Measurements from ENCODE around the gene ABCC2.
"Not testable (repeated sequence)": the region's sequence is repeated elsewhere in the genome, so short reads cannot be mapped to it uniquely, and the experiment has no call there.

The ABCC2 gene

GRCh38 chr10:99807786-99808185, 25.3 kb downstream of the ABCC2 start:
- no peak for DNase-seq (ENCODE audit: low read depth in 1 of 2, low spot score in 1 of 2)

GRCh38 chr10:99808270-99808669, 25.8 kb downstream of the ABCC2 start:
- DNase-seq (ENCODE audit: low read depth in 1 of 2, low spot score in 1 of 2) = no peak

DNA sequence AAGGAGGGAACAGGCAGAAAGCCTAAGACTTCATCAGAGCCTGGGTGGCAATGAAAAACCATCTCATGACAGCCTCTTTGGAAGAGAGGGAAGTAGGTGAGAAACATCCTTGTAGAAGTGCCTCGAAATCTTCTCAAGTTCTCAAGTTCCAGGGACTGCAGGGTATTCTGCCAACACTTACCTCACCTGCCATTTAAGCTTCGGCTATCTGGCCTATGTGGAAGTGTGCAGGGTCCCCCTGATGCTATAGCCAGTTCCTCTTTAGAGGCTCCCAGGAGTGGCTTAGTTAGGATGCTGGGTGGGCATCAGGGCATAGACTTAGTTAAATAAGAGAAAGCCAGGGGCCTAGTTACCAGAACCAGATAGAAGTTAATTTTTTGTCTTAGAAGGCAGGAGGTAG, 27.0 kb downstream of the ABCC2 start:
- no peak for DNase-seq (ENCODE audit: low read depth in 1 of 2, low spot score in 1 of 2)

DNA sequence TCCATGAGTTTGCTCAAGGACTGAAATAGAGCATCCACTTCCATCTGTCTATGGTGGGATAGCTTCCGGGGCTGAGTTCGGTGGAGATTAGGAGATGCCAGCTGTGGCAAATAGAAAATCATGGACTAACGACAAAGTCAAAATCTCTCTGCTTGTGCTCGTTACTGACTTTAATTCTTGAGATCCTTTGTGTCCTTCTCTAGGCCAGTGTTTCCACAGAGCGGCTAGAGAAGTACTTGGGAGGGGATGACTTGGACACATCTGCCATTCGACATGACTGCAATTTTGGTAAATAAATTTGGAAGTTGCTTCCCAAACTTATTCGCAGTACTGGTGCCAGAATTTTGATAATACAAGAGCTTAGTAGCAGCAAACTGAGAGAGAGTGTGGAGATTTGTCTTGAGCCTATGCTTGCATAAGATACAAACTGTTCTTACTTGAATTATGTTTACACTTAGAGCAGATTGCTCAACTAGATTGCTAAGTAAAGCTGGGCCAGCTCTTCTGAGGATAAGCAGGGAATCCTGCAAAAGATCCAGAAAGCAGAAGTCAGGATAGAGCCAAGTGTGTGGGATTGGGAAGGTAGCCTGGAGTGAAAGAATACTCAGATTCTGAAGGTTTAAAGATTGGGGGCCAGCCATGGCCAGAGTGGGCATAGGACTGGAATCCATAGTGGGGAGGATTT, 27.6 kb downstream of the ABCC2 start:
- DNase-seq (ENCODE audit: low read depth in 1 of 2, low spot score in 1 of 2) = no peak

DNA sequence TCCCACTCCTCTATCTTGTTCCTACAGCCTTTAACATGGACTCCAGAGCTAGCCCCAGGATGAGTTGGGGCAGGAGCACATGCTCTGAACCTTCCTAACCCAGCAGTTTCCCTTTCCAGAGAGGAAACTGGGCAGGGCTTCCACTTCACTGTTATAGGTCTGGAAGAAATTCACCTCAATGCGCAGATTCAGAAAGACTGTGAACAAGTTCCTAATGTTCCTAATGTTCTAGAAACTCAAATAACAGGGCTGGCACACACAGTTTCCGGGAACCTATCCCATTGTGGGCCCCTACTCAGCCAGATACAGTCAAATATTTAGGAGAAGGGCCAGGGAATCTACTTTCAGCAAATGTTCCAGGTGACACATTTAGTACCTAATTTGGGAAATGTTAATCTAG, 29.7 kb downstream of the ABCC2 start:
- no peak for DNase-seq (ENCODE audit: low read depth in 1 of 2, low spot score in 1 of 2)

- no peak for DNase-seq (ENCODE audit: low read depth in 1 of 2, low spot score in 1 of 2)
Measured at GRCh38 chr10:99814143-99814542, 31.7 kb downstream of the ABCC2 start.

DNA sequence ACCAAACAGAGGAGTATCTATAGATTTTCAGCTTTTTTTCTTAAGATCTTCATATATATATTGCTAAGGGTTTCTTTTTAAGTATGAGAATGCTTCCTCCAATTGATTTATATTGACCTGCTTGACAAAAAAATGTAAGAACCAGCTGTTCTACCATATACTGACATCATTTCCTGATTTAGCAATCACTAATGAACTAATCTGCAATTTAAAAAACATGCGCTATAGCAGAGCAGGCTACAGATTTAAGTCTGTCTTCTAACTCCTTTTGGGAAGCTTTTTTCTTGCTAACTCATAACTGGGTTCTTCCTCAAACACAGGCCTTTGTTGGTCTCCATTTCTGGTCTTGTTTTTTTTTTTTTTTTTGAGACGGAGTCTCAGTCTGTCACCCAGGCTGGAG, 33.2 kb downstream of the ABCC2 start:
- DNase-seq (ENCODE audit: low read depth in 1 of 2, low spot score in 1 of 2) = no peak

GRCh38 chr10:99827936-99828335, 45.5 kb downstream of the ABCC2 start:
- DNase-seq (ENCODE audit: low read depth in 1 of 2, low spot score in 1 of 2) = no peak

- no peak for DNase-seq (ENCODE audit: low read depth in 1 of 2, low spot score in 1 of 2)
Measured at GRCh38 chr10:99828464-99828863, 46.0 kb downstream of the ABCC2 start.

DNA sequence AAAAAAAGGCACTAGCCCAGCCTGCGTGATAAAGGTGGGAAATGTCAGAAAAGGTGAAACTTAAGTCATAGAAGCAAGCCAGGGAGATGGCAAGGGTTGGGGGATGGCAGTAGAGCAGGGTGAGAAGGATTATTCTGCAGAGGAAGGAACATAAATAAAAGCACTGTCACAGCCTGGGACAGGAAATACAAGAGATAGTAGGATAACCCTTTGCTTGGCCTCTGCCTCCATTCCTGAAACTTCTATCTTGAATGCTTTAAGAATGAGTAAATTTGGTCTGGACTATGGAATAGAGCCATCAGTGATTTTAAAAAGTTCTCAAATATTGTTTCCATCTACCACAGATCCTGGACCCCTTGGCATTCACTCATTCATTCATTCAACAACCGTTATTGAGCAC, 50.0 kb downstream of the ABCC2 start:
- no peak for DNase-seq (ENCODE audit: low read depth in 1 of 2, low spot score in 1 of 2)

DNA sequence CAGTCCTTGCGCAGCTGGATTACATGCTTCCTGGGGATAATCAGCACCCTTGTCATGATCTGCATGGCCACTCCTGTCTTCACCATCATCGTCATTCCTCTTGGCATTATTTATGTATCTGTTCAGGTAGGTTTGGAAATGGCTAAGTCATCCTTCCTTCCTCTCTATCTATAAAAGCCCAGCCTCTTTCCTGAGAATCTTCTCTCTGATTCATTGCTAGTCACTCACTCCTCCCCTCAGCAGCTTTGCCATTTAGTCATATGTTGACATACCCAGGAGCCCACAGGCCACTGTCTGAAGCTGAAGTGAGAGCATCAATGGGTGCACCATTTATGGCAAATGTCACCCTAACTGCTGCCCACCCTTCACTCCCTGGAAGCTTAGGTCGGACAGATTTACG, 52.0 kb downstream of the ABCC2 start:
- no peak for DNase-seq (ENCODE audit: low read depth in 1 of 2, low spot score in 1 of 2)

GRCh38 chr10:99835947-99836346, 53.5 kb downstream of the ABCC2 start:
- no peak for DNase-seq (ENCODE audit: low read depth in 1 of 2, low spot score in 1 of 2)

DNA sequence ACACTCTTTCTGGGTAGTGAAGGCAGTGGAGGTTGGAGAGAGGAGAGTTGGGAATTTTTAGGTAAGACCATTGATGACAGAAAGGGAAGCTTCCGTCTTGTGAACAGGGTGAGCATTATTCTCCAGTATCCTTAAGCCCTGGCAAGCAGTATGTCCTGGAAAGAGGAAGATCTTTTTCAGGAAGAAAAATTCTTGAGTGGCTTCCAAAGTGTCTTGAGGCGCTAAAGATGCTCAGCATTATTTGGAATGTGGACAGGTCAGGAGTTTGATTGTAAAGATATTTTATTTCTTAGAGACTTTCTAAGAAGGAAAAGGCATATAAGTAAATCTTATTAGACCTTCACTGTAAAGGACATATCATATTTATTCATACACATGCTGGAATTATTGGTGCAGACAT, 54.3 kb downstream of the ABCC2 start:
- DNase-seq (ENCODE audit: low read depth in 1 of 2, low spot score in 1 of 2) = no peak

DNA sequence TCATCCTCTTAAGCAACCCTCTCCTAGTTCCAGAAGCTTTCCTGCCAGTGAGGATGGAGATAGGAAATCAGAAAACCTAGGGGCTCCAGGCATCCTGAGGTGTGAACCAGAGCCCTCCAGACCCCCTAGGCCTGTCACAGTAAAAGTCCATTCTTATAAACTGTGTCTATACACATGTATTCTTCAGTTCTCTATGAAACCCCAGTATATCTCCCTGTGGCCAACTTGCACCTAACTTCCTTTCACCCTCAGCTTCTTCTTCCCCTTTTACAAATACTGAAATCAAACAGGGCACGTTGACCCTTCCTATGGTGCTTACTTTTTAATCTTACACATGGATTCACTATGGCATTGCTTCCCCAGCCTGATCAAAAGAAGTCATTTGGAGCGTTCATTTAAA, 58.4 kb downstream of the ABCC2 start:
- DNase-seq (ENCODE audit: low read depth in 1 of 2, low spot score in 1 of 2) = not testable (repeated sequence)

DNA sequence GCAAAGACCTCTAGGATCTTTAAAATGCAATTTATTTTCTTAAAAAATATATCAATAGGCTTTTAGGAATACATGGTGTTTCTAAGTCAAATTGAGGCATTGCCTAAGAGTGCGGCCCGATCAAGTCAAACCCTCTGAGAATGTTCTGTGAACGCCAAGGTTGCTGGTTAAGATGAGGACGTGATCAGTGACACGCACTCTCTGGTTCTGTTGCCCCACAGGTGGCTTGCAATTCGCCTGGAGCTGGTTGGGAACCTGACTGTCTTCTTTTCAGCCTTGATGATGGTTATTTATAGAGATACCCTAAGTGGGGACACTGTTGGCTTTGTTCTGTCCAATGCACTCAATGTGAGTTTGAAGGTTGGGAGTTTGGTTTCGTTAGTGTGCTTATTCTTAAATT, 59.3 kb downstream of the ABCC2 start:
- DNase-seq (ENCODE audit: low read depth in 1 of 2, low spot score in 1 of 2) = no peak

- no peak for DNase-seq (ENCODE audit: low read depth in 1 of 2, low spot score in 1 of 2)
Measured at GRCh38 chr10:99843310-99843709, 60.9 kb downstream of the ABCC2 start.

GRCh38 chr10:99844433-99844955, 62.1 kb downstream of the ABCC2 start:
- no peak for DNase-seq (ENCODE audit: low read depth in 1 of 2, low spot score in 1 of 2)

DNA sequence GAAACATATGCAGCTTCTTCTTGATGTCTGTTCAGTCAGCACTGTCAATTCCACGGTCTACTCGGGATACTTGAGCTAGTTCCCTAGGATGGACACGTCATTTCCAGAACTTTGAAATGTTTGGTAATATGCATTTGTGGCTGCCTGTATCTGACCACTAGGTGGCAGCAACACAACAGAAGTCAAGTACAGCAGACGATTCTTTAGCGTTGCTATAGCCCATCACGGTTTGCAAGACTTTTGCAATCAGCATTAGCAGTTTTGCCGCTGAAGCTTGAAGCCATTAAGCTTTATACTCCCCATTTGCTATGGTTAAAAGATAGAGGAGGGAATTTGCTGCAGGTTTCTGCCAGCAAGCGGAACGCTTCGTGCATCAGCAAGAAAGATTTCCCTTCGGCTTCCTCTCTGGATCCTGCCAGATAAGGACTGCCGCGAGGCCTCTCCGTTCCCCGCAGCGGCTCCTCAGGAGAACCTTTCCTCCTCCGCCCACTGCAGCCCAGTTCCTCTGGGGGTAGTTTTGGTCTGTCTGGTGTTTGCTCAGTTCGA, 63.5 kb downstream of the ABCC2 start:
- peak in 1 of 2 donors; percentile 35 for DNase-seq (ENCODE audit: low read depth in 1 of 2, low spot score in 1 of 2)

DNA sequence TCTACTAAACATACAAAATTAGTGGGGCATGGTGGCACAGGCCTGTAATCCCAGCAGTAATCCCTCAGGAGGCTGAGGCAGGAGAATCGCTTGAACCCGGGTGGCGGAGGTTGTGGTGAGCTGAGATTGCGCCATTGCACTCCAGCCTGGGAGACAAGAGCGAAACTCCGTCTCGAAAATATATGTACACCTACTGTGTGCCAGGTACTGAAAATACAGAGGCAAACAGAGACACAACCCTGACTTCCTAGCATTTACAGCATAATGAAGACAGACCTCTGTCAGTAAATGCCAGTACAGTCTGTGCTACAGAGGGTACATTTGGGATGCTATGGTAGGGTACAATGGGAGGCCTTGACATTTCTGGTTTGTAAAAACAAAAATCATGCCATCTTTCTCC, 66.6 kb downstream of the ABCC2 start:
- no peak for DNase-seq (ENCODE audit: low read depth in 1 of 2, low spot score in 1 of 2)

GRCh38 chr10:99849536-99849935, 67.1 kb downstream of the ABCC2 start:
- no peak for DNase-seq (ENCODE audit: low read depth in 1 of 2, low spot score in 1 of 2)

GRCh38 chr10:99850021-99850766, 67.8 kb downstream of the ABCC2 start:
- DNase-seq (ENCODE audit: low read depth in 1 of 2, low spot score in 1 of 2) = no peak

GRCh38 chr10:99850767-99851340, 68.4 kb downstream of the ABCC2 start:
- DNase-seq (ENCODE audit: low read depth in 1 of 2, low spot score in 1 of 2) = no peak
